ENCODE results near the gene YIPF4. TPM values are rescaled to one million over a fixed set of nuclear protein-coding genes. Genes with fewer than 3 reads are reported as not detected.
A peak's percentile ranks its signal among the peaks of the same experiment; 100 is the strongest.
"Not testable (repeated sequence)": the region's sequence is repeated elsewhere in the genome, so short reads cannot be mapped to it uniquely, and the experiment has no call there.

Gene YIPF4
- polyA plus RNA-seq, 2 of the 4 experiments (the other 2 are of a cell fraction) = 31.4 to 54.1 TPM

GRCh38 chr2:32291746-32292145 is 14.0 kb downstream of the YIPF4 start:
- 57% methylated on average over 2 of the region's 2 CpGs for WGBS (ENCODE audit: missing lambda C conversion rate)
- H3K27ac ChIP-seq = no peak overlapping the region
- FAIRE-seq (no peak), DNase-seq (ENCODE audit: low read depth in 1 of 2, low spot score in 1 of 2) (no peak), ATAC-seq (no peak)
- H3K4me3 ChIP-seq = no peak overlapping the region
- TF ChIP-seq JUNB (IDR thresholded peaks at IDR 0.05) (no peak), RAD21 (conservative IDR thresholded peaks at IDR 0.05 in 1 of 2, IDR thresholded peaks at IDR 0.05 in 1 of 2) (no peak), ELK1 (IDR thresholded peaks at IDR 0.05; ENCODE audit: low read depth, low read length) (no peak), SMC3 (IDR thresholded peaks at IDR 0.05) (no peak), KDM1A (IDR thresholded peaks at IDR 0.05; ENCODE audit: low read depth) (no peak), CHD4 (IDR thresholded peaks at IDR 0.05; ENCODE audit: borderline replicate concordance) (no peak), RFX5 (IDR thresholded peaks at IDR 0.05) (no peak), HEYL (CRISPR knock-in tag; IDR thresholded peaks at IDR 0.05) (no peak), BHLHE40 (IDR thresholded peaks at IDR 0.05; ENCODE audit: low read depth, low read length) (no peak), ESRRA (IDR thresholded peaks at IDR 0.05; ENCODE audit: borderline replicate concordance, low read length) (no peak), REST (IDR thresholded peaks at IDR 0.05) (no peak), ZFP36 (IDR thresholded peaks at IDR 0.05; ENCODE audit: borderline replicate concordance, partially characterized antibody) (no peak), GATA3 (IDR thresholded peaks at IDR 0.05; ENCODE audit: borderline replicate concordance) (no peak), EHF (CRISPR knock-in tag; IDR thresholded peaks at IDR 0.05) (no peak), ZNF302 (CRISPR knock-in tag; IDR thresholded peaks at IDR 0.05) (no peak)
- no peaks in the 10 kb centered on the region for H3K9me3 ChIP-seq
- ChIA-PET POLR2A (no interaction called here), CTCF (interaction anchor here (1.1 kb wide), 1 partner anchor 12 kb away, joined by 3 read pairs; no protein-coding TSS in a partner anchor)
- peak overlapping the region; percentile 8; the same call in 2 of the 3 replicates for H3K4me2 ChIP-seq
- peaks cover 29% of the 10 kb centered on the region for H3K4me1 ChIP-seq

- H3K4me3 ChIP-seq; CTCF ChIA-PET; H3K9me3 ChIP-seq; FAIRE-seq; POLR2A ChIA-PET; H3K27ac ChIP-seq; H3K4me2 ChIP-seq; ATAC-seq; DNase-seq (ENCODE audit: low read depth in 1 of 2, low spot score in 1 of 2): not testable (repeated sequence)
- 88% methylated on average over 7 of the region's 26 CpGs for WGBS (ENCODE audit: missing lambda C conversion rate)
- H3K4me1 ChIP-seq = peaks cover 23% of the 10 kb centered on the region
These were observed 15.8 kb downstream of the YIPF4 start for GRCh38 chr2:32293493-32293892.

GRCh38 chr2:32293966-32294562 is 16.4 kb downstream of the YIPF4 start:
- H3K4me3 ChIP-seq; FAIRE-seq; ATAC-seq; H3K9me3 ChIP-seq; DNase-seq (ENCODE audit: low read depth in 1 of 2, low spot score in 1 of 2); CTCF ChIA-PET; H3K27ac ChIP-seq; H3K4me2 ChIP-seq; POLR2A ChIA-PET: not testable (repeated sequence)
- peaks cover 17% of the 10 kb centered on the region for H3K4me1 ChIP-seq
- 94% methylated on average over 10 of the region's 43 CpGs for WGBS (ENCODE audit: missing lambda C conversion rate)

GRCh38 chr2:32310577-32310976 is 32.9 kb downstream of the YIPF4 start:
- ATAC-seq = no peak
- Histone ChIP-seq H3K9me3 (no peaks in the 10 kb centered on the region), H3K4me1 (no peaks in the 10 kb centered on the region), H3K4me3 (no peak overlapping the region), H3K27ac (no peak overlapping the region), H3K4me2 (no peak overlapping the region)
- 96% methylated on average over 7 of the region's 7 CpGs for WGBS (ENCODE audit: missing lambda C conversion rate)
- CTCF ChIA-PET = interaction anchor here (0.6 kb wide), 1 partner anchor 33 kb away, joined by 3 read pairs; no protein-coding TSS in a partner anchor
- POLR2A ChIA-PET = no interaction called here
- DNase-seq (ENCODE audit: low read depth in 1 of 2, low spot score in 1 of 2) = no peak
- FAIRE-seq = no peak
- no peak for TF ChIP-seq HOXA7 (CRISPR knock-in tag; IDR thresholded peaks at IDR 0.05)
- no peak for TF ChIP-seq BHLHE40 (IDR thresholded peaks at IDR 0.05; ENCODE audit: low read depth, low read length)
- no peak for TF ChIP-seq RAD21 (conservative IDR thresholded peaks at IDR 0.05 in 1 of 2, IDR thresholded peaks at IDR 0.05 in 1 of 2)
- TF ChIP-seq RNF2 (IDR thresholded peaks at IDR 0.05; ENCODE audit: borderline replicate concordance, low read depth) = no peak
- no peak for TF ChIP-seq MYC (IDR thresholded peaks at IDR 0.05; ENCODE audit: borderline replicate concordance, low read length)
- TF ChIP-seq KDM5A (IDR thresholded peaks at IDR 0.05) = no peak
- TF ChIP-seq RFX5 (IDR thresholded peaks at IDR 0.05) = no peak
- TF ChIP-seq POLR2AphosphoS2 (conservative IDR thresholded peaks at IDR 0.05; ENCODE audit: low read length) = no peak
- no peak for TF ChIP-seq CEBPB (IDR thresholded peaks at IDR 0.05)
- TF ChIP-seq JUN (IDR thresholded peaks at IDR 0.05) = no peak
- TF ChIP-seq HMGXB4 (CRISPR knock-in tag; IDR thresholded peaks at IDR 0.05; ENCODE audit: borderline replicate concordance) = no peak
- TF ChIP-seq KDM1A (IDR thresholded peaks at IDR 0.05; ENCODE audit: low read depth) = no peak
- TF ChIP-seq FOXS1 (CRISPR knock-in tag; IDR thresholded peaks at IDR 0.05) = no peak
- no peak for TF ChIP-seq ZNF302 (CRISPR knock-in tag; IDR thresholded peaks at IDR 0.05)
